GM10248 (cell line): Measurements from ENCODE around the gene INSR.
A peak's percentile ranks its signal among the peaks of the same experiment; 100 is the strongest.

Experiments
- CTCF ChIA-PET: fragments of 300-600 bp; sonication (Branson Sonifier 250); formaldehyde crosslinking; extraction: SDS; loops from one replicate; lab custom pipeline; 2021; ENCODE audit warnings: antibody characterized with exemption; lab: Yijun Ruan, JAX
- POLR2A ChIA-PET: fragments of 350-650 bp; sonication (Branson Sonifier 250); formaldehyde crosslinking; extraction: SDS; loops from one replicate; lab custom pipeline; 2020; ENCODE audit warnings: antibody characterized with exemption; lab: Yijun Ruan, JAX
- DNase-seq: peaks from one replicate; pipeline ENCODE4 v3.0.0; 2012; ENCODE audit errors: extremely low spot score
- CTCF ChIP-seq: IDR thresholded peaks from 2 replicates; pipeline ENCODE4 v1.5.1; 2012; ENCODE audit warnings: mild to moderate bottlenecking, low read depth; ENCODE audit errors: extremely low read depth, missing control alignments, control extremely low read depth

Gene INSR

GRCh38 chr19:7293762-7294557 lies at the start of gene INSR:
Gene INSR, minus strand, starts transcription at chr19:7294414. Its CDS starts 523 bp downstream, at chr19:7293891.
- no peak for TF ChIP-seq CTCF
- peak; percentile 94 for DNase-seq
- POLR2A ChIA-PET: interaction anchor here (1.1 kb wide), 1 partner anchor 70 kb away, joined by 3 read pairs; no protein-coding TSS in a partner anchor
- CTCF ChIA-PET: interaction anchor here (0.9 to 1.3 kb wide), 4 partner anchors 33 to 111 kb away, joined by 3 read pairs; no protein-coding TSS in a partner anchor

- DNase-seq: no peak
- no peak for TF ChIP-seq CTCF
- ChIA-PET CTCF (interaction anchor here (0.7 to 5.5 kb wide), 9 partner anchors 12 to 249 kb away, joined by 3 to 83 read pairs (median 9); no protein-coding TSS in a partner anchor), POLR2A (no interaction called here)
These were observed 47.9 kb upstream of the INSR start for GRCh38 chr19:7342143-7342542.

DNA sequence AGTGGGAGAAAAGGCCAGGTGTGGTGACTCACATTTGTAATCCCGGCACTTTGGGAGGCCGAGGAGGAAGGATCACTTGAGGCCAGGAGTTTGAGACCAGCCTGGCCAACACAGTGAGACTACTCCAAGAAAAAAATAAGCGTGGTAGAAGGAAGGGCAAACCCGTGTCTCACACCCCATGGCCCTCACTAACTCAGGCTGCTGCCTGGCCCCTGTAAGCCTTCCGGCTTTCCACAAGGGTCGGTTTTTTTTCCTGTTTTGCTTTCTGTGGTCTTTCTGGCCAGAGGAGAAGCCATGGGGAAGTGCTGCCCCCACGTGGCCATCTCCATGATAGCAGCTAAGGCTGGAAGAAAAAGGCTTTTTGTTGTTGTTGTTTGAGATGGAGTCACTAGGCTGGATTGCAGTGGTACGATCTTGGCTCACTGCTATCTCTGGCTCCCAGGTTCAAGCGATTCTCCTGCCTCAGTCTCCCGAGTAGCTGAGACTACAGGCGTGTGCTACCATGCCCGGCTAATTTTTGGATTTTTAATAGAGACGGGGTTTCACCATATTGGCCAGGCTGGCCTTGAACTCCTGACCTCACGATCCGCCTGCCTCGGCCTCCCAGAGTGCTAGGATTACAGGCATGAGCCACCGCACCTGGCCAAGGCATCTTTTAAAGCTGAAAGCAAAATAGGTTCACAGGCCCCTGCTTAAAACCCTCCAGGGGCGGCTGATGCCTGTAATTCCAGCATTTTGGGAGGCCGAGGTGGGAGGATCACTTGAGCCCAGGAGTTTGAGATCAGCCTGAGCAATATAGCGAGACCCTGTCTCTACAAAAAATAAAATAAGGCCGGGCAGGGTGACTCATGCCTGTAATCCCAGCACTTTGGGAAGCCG lies 47.0 kb upstream of the INSR start:
- ChIA-PET POLR2A (no interaction called here), CTCF (interaction anchor here (0.6 to 5.5 kb wide), 26 partner anchors 8 to 248 kb away, joined by 3 to 83 read pairs (median 4); partner anchors contain the start of gene ARHGEF18)
- DNase-seq: no peak
- peak; percentile 96 for TF ChIP-seq CTCF

- peak; percentile 72 for DNase-seq
- peak; percentile 25 for TF ChIP-seq CTCF
- CTCF ChIA-PET: interaction anchor here (4.3 to 5.5 kb wide), 2 partner anchors 10 to 187 kb away, joined by 20 to 83 read pairs; no protein-coding TSS in a partner anchor
- POLR2A ChIA-PET: interaction anchor here (0.6 kb wide), 1 partner anchor 155 kb away, joined by 3 read pairs; no protein-coding TSS in a partner anchor
These were observed 43.4 kb upstream of the INSR start for GRCh38 chr19:7337380-7338194.

DNA sequence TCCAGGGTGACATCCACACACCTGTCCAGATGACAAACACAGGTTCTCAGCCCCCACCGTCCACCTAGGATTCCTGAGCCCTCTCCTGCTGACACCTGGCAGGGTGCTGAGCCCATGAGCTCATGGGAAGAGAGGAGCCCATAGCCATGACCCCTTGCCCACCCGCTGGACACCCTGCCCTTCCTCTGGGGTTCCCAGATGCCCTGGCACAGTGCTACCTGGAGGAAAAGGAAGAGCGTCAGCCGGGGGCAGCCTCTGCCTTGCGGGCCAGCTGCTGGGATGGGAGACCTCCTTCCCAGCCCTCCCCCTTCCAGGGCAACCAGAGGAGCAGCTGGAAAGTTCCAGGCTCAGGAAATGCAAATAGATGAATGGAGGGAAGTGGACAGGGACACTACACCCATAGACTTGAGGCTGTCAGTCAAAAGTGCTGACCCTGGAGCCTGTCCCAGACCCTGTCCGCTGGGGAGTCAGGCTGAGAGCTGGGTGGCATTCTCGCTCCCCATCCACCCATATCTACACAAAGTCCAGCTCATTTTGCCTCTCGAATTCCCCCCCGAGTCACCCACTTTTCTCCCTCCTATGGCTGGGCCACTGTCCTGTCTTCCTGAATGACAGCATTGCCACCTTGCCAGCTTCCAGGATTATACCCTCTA lies 42.2 kb upstream of the INSR start:
- no peak for TF ChIP-seq CTCF
- CTCF ChIA-PET: interaction anchor here (0.8 to 1.4 kb wide), 5 partner anchors 9 to 38 kb away, joined by 3 to 5 read pairs (median 4); no protein-coding TSS in a partner anchor
- DNase-seq: no peak
- POLR2A ChIA-PET: interaction anchor here (0.6 kb wide), 1 partner anchor 964 kb away, joined by 4 read pairs; the partner anchor contains the start of gene ALKBH7
